ENCODE results near the gene BLID. TPM values are rescaled to one million over a fixed set of nuclear protein-coding genes. Genes with fewer than 3 reads are reported as not detected.
A peak's percentile ranks its signal among the peaks of the same experiment; 100 is the strongest.

The BLID gene
- total RNA-seq, 1 experiment from 2014 or later = 0.41 TPM

DNA sequence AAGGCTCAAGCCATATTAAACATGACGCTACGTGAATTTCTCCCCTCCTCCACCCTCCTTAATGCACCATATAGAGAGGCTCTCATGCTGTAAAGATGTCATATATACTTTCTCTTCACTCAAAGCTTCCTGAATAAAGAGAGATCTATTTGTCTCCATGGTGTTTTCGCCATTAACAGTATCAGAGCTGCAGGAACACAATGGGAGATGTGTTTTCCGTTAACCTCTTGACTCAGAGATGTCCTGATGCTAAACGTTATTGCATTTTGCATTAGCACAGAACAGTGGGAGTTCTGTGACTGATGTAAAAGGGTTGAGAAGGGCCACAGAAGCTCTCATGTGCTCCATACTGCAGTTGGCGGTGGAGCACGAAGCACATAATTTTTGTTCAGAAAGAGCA, 25.7 kb upstream of the BLID start:
- intact Hi-C loops (cut with micrococcal nuclease; ENCODE audit: unreplicated experiment) (no loop called here), in situ Hi-C loops (cut with HindIII; ENCODE audit: low pct_unique_long_range_greater_than_20kb, low sequenced_read_pairs) (no loop called here)
- peaks cover 57% of the 10 kb centered on the region for H3K4me1 ChIP-seq (ENCODE audit: control insufficient read depth, insufficient read depth, low read length)
- no peaks in the 10 kb centered on the region for H3K36me3 ChIP-seq (ENCODE audit: control insufficient read depth, insufficient read depth, low read length)
- no peak for DNase-seq (ENCODE audit: low read depth, low spot score)
- BruUV-seq (replicated peaks) = no TSS peak
- no peak for ATAC-seq
- POLR2A ChIA-PET = no interaction called here
- no peaks in the 10 kb centered on the region for H3K9me3 ChIP-seq (ENCODE audit: control insufficient read depth, insufficient read depth, low read depth, low read length)
- H3K4me3 ChIP-seq (ENCODE audit: low read depth in 2 of 2, low read length in 2 of 2) = no peak overlapping the region
- H3K27ac ChIP-seq (ENCODE audit: low read length) = peak overlapping the region; percentile 1; the same call in 1 of the 2 replicates
- no peak for TF ChIP-seq CTCF (IDR thresholded peaks at IDR 0.05)
- TF ChIP-seq POLR2AphosphoS5 (IDR thresholded peaks at IDR 0.05; ENCODE audit: low read depth, low read length) = no peak
- TF ChIP-seq TCF7L2 (IDR thresholded peaks at IDR 0.05; ENCODE audit: low read depth, low read length) = no peak
- no peak for TF ChIP-seq REST (IDR thresholded peaks at IDR 0.05; ENCODE audit: insufficient read depth in 1 of 2, low read depth in 2 of 2, low read length in 1 of 2)
- no peak for TF ChIP-seq SIN3A (IDR thresholded peaks at IDR 0.05; ENCODE audit: borderline replicate concordance, insufficient read depth, low read depth, low read length)
- H3K27me3 ChIP-seq (ENCODE audit: control insufficient read depth, insufficient read depth, low read length) = no peaks in the 10 kb centered on the region
- CTCF ChIA-PET = no interaction called here

GRCh38 chr11:122140500-122140899, 24.5 kb upstream of the BLID start:
- ChIA-PET CTCF (no interaction called here), POLR2A (no interaction called here)
- DNase-seq (ENCODE audit: low read depth, low spot score) (no peak), ATAC-seq (peak; percentile 24)
- H3K27ac ChIP-seq (ENCODE audit: low read length) = peak overlapping the region; percentile 49
- no peaks in the 10 kb centered on the region for H3K27me3 ChIP-seq (ENCODE audit: control insufficient read depth, insufficient read depth, low read length)
- no peak for TF ChIP-seq POLR2AphosphoS5 (IDR thresholded peaks at IDR 0.05; ENCODE audit: low read depth, low read length)
- BruUV-seq (replicated peaks) = no TSS peak
- no peak overlapping the region for H3K4me3 ChIP-seq (ENCODE audit: low read depth in 2 of 2, low read length in 2 of 2)
- H3K9me3 ChIP-seq (ENCODE audit: control insufficient read depth, insufficient read depth, low read depth, low read length) = no peaks in the 10 kb centered on the region
- intact Hi-C loops (cut with micrococcal nuclease; ENCODE audit: unreplicated experiment) (no loop called here), in situ Hi-C loops (cut with HindIII; ENCODE audit: low pct_unique_long_range_greater_than_20kb, low sequenced_read_pairs) (no loop called here)
- peaks cover 52% of the 10 kb centered on the region for H3K4me1 ChIP-seq (ENCODE audit: control insufficient read depth, insufficient read depth, low read length)
- H3K36me3 ChIP-seq (ENCODE audit: control insufficient read depth, insufficient read depth, low read length) = no peaks in the 10 kb centered on the region

GRCh38 chr11:122139595-122139866, 23.5 kb upstream of the BLID start:
- no TSS peak for BruUV-seq (replicated peaks)
- H3K4me1 ChIP-seq (ENCODE audit: control insufficient read depth, insufficient read depth, low read length) = peaks cover 47% of the 10 kb centered on the region

More at GRCh38 chr11:122139595-122139866, 23.5 kb upstream of the BLID start:
- in situ Hi-C loops (cut with HindIII; ENCODE audit: low pct_unique_long_range_greater_than_20kb, low sequenced_read_pairs) = no loop called here
- DNase-seq (ENCODE audit: low read depth, low spot score) (no peak), ATAC-seq (no peak)
- Histone ChIP-seq H3K9me3 (ENCODE audit: control insufficient read depth, insufficient read depth, low read depth, low read length) (no peaks in the 10 kb centered on the region), H3K27me3 (ENCODE audit: control insufficient read depth, insufficient read depth, low read length) (no peaks in the 10 kb centered on the region), H3K27ac (ENCODE audit: low read length) (peak overlapping the region; percentile 71), H3K36me3 (ENCODE audit: control insufficient read depth, insufficient read depth, low read length) (no peaks in the 10 kb centered on the region), H3K4me3 (ENCODE audit: low read depth in 2 of 2, low read length in 2 of 2) (no peak overlapping the region)
- TF ChIP-seq CTCF (IDR thresholded peaks at IDR 0.05) (no peak), TCF7L2 (IDR thresholded peaks at IDR 0.05; ENCODE audit: low read depth, low read length) (no peak), REST (IDR thresholded peaks at IDR 0.05; ENCODE audit: insufficient read depth in 1 of 2, low read depth in 2 of 2, low read length in 1 of 2) (no peak), POLR2AphosphoS5 (IDR thresholded peaks at IDR 0.05; ENCODE audit: low read depth, low read length) (peak; percentile 75)
- ChIA-PET POLR2A (interaction anchor here (0.6 kb wide), 2 partner anchors 18 to 219 kb away, joined by 3 to 4 read pairs; no protein-coding TSS in a partner anchor), CTCF (interaction anchor here (1.7 kb wide), 1 partner anchor 63 kb away, joined by 4 read pairs; no protein-coding TSS in a partner anchor)
- intact Hi-C loops (cut with micrococcal nuclease; ENCODE audit: unreplicated experiment) = no loop called here

Measured in Panc1 (cell line).